ENCODE results near the gene GNB1. TPM values are rescaled to one million over a fixed set of nuclear protein-coding genes. Genes with fewer than 3 reads are reported as not detected.
"Not testable (repeated sequence)": the region's sequence is repeated elsewhere in the genome, so short reads cannot be mapped to it uniquely, and the experiment has no call there.

Gene GNB1
- total and polyA plus RNA-seq, 7 donors = 32.3 to 100 (median 70.1) TPM

DNA sequence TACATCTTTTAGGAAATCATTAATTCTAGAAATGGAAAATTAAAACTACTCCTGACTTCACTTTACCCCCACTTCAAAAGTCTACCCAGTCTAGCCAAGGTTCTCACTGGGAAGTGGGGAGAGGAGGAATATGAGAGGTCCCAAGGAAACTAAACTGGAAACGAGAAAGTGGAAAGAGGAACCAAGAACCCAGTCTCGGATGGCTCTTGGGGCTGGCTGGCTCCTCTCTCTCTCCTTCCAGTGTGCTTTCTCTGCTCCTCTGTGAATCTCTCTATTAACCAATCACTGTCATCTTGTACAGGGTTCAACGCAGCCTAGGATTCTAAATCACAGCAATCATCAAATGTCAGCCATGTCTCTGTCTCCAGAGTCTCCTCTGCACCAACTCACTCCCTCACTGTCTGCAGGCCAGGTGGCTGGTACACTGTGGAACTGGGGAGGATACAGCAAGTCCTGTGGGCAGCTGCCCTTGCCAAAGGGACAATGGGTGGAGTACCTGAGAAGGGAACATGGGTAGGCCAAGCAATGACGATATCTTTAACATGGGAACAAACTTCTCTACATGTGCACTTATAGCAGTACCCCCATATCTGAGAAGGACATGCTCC, 33.7 kb downstream of the GNB1 start:
- ATAC-seq (peak; percentile 31 to 76 (median 56)), DNase-seq (no peak)
- intact Hi-C loops (cut with DNase I) = no loop called here
- Histone ChIP-seq H3K9me3 (no peaks in the 10 kb centered on the region), H3K27me3 (ENCODE audit: insufficient read depth in 3 of 3, low read length in 2 of 3) (no peaks in the 10 kb centered on the region), H3K4me1 (peaks cover 66% of the 10 kb centered on the region), H3K36me3 (ENCODE audit: insufficient read depth in 1 of 2, low read depth in 1 of 2) (no peaks in the 10 kb centered on the region), H3K4me3 (no peak overlapping the region), H3K27ac (no peak overlapping the region)
- TF ChIP-seq, protein P1, sequence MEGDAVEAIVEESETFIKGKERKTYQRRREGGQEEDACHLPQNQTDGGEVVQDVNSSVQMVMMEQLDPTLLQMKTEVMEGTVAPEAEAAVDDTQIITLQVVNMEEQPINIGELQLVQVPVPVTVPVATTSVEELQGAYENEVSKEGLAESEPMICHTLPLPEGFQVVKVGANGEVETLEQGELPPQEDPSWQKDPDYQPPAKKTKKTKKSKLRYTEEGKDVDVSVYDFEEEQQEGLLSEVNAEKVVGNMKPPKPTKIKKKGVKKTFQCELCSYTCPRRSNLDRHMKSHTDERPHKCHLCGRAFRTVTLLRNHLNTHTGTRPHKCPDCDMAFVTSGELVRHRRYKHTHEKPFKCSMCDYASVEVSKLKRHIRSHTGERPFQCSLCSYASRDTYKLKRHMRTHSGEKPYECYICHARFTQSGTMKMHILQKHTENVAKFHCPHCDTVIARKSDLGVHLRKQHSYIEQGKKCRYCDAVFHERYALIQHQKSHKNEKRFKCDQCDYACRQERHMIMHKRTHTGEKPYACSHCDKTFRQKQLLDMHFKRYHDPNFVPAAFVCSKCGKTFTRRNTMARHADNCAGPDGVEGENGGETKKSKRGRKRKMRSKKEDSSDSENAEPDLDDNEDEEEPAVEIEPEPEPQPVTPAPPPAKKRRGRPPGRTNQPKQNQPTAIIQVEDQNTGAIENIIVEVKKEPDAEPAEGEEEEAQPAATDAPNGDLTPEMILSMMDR (IDR thresholded peaks at IDR 0.05) = no peak
- WGBS, 3 donors = 17 to 51% (median 45%) methylated on average over 4 of the region's 4 CpGs

DNA sequence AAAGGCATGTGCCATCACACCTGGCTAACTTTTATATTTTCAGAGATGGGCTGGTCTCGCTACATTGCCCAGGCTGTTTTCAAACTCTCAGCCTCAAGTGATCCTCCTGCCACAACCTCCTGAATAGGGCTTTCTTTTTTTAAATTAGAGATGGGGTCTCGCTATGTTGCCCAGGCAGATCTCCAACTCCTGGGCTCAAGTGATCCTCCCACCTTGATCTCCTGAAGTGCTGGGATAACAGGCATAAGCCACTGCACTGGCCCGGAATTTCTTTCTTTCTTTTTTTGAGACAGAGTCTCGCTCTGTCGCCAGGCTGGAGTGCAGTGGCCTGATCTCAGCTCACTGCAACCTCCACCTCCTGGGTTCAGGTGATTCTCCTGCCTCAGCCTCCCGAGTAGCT, 34.7 kb downstream of the GNB1 start:
- ATAC-seq; H3K4me3 ChIP-seq; H3K36me3 ChIP-seq (ENCODE audit: insufficient read depth in 1 of 2, low read depth in 1 of 2); DNase-seq; H3K27me3 ChIP-seq (ENCODE audit: insufficient read depth in 3 of 3, low read length in 2 of 3); intact Hi-C loops (cut with DNase I); H3K27ac ChIP-seq; H3K9me3 ChIP-seq: not testable (repeated sequence)
- peaks cover 59% of the 10 kb centered on the region for H3K4me1 ChIP-seq
- 85 to 92% (median 87%) methylated on average over 6 of the region's 6 CpGs for WGBS, 3 donors

DNA sequence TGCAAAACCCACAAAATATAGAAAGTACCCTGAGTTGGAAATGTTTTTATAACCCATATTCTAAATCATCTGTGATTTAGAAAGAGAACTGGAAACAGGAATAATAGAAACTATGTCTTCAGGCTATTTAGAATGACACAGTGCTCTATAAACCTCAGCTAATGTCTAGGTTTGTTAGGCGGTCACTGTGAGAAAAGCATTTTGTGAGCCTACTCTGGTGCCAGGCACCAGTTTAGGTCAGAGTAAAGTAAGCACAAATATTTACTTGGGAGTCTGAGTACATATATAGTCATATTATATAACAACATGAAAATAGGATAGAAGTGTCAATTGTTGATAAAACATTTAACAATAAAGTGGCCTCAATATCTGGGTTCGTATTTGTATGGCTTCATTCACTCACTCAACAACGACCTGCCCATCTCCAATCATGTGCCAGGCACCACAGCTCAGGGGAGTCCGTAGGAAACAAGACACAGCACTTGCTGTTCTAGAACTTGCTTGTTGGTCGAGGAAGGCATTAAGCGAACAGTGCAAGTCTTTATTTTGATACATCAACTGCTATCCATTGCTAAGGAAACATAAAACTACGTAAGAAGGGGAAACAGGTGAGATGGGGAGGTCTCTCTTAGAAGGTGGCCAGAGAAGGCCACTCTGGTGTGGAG, 37.2 kb downstream of the GNB1 start:
- DNase-seq = no peak
- no peak for ATAC-seq
- no peaks in the 10 kb centered on the region for H3K27me3 ChIP-seq (ENCODE audit: insufficient read depth in 3 of 3, low read length in 2 of 3)
- no peaks in the 10 kb centered on the region for H3K36me3 ChIP-seq (ENCODE audit: insufficient read depth in 1 of 2, low read depth in 1 of 2)
- peaks cover 38% of the 10 kb centered on the region for H3K4me1 ChIP-seq
- TF ChIP-seq, protein P1 (IDR thresholded peaks at IDR 0.05) = no peak
- WGBS, 3 donors = 66 to 71% (median 69%) methylated on average over 7 of the region's 7 CpGs
- intact Hi-C loops (cut with DNase I) = no loop called here
- no peak overlapping the region for H3K4me3 ChIP-seq
- H3K9me3 ChIP-seq = no peaks in the 10 kb centered on the region
- no peak overlapping the region for H3K27ac ChIP-seq

DNA sequence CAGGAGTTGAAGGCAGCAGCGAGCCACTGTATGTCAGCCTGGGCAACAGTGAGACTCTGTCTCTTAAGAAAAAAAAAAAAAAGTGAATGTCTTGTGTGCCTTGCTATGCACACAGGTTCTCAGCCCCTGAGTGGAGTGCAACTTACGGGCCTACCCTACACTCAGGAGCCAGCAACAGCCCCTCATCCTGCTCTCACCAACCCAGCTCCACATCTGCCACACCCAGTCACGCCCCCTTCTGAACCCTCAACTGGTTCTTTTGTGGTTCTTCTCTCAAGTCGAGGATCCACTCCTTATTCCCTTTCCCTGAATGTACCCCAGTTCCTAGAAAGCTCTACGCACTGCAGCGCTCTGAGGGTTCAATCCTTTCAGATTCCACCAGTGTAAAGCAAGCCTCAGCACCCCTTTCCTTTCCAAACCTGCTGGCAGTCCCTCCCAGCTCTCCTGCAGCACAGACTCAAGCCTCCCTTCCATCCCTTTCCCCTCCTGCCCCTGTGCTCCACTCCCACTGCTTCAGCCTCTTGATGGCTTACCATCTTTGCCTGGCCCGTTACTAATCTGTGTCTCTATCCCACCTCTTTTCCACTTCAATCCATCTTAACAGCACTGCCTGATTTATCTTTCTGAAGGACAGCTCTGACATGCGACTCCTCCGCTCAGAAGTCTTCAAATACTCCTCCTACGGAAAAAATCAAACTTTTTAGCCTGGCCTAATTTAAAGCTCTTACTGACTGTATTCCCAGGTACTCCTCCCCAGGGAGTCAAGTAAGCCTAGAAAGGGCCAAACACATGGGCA, 38.1 kb downstream of the GNB1 start:
- 84 to 87% (median 86%) methylated on average over 10 of the region's 10 CpGs for WGBS, 3 donors
- Histone ChIP-seq H3K9me3 (no peaks in the 10 kb centered on the region), H3K4me1 (peaks cover 29% of the 10 kb centered on the region), H3K36me3 (ENCODE audit: insufficient read depth in 1 of 2, low read depth in 1 of 2) (no peaks in the 10 kb centered on the region), H3K4me3 (no peak overlapping the region), H3K27ac (no peak overlapping the region), H3K27me3 (ENCODE audit: insufficient read depth in 3 of 3, low read length in 2 of 3) (no peaks in the 10 kb centered on the region)
- ATAC-seq (no peak), DNase-seq (no peak)
- intact Hi-C loops (cut with DNase I) = no loop called here
- TF ChIP-seq, protein P1 (IDR thresholded peaks at IDR 0.05) = no peak

DNA sequence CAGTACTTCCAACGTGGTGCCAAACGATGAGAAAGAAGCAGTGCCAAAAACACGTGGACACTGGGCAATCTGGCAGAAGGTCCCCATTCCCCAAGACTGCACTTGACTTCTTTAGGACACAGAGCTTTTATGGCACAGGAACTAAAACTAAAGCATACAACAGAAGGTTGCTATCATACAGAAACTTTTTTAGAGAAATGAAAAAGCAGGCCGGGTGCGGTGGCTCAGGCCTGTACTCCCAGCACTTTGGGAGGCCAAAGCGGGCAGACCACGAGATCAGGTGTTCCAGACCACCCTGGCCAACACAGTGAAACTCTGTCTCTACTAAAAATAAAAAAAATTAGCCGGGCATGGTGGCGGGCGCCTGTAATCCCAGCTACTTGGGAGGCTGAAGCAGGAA, 43.0 kb downstream of the GNB1 start:
- TF ChIP-seq, protein P1 (IDR thresholded peaks at IDR 0.05) = no peak
- Histone ChIP-seq H3K4me3 (no peak overlapping the region), H3K4me1 (peaks cover 27% of the 10 kb centered on the region), H3K27ac (peak overlapping the region; percentile 31), H3K27me3 (ENCODE audit: insufficient read depth in 3 of 3, low read length in 2 of 3) (no peaks in the 10 kb centered on the region), H3K9me3 (no peaks in the 10 kb centered on the region), H3K36me3 (ENCODE audit: insufficient read depth in 1 of 2, low read depth in 1 of 2) (no peaks in the 10 kb centered on the region)
- ATAC-seq = peak in 1 of 4 donors; percentile 35
- no peak for DNase-seq
- intact Hi-C loops (cut with DNase I) = no loop called here
- WGBS, 3 donors = 58 to 62% (median 61%) methylated on average over 10 of the region's 10 CpGs
